Natural killer cell (primary cell): Measurements from ENCODE around the gene NOS1. TPM values are rescaled to one million over a fixed set of nuclear protein-coding genes. Genes with fewer than 3 reads are reported as not detected.
A peak's percentile ranks its signal among the peaks of the same experiment; 100 is the strongest.

Experiments used
- ATAC-seq, 3 donors: fragments of 150-1000 bp in 2 of 3; fragments of 200-7000 bp in 1 of 3; cut with Tn5 transposase; 1 replicate in 1 of 3; 2 replicates in 2 of 3; pipeline ENCODE4 v1.10.0; 2021; ENCODE audit warnings: mild to moderate bottlenecking in 2 of 3, moderate library complexity in 2 of 3
- DNase-seq, 2 donors: peaks; one replicate each; pipeline versions ENCODE4 v3.0.0 to v3.0.0-alpha.2; 2013 to 2021; ENCODE audit warnings: mixed read lengths in 1 of 2
- H3K27ac ChIP-seq: one replicate; pipeline ENCODE4 v1.5.1; 2013; ENCODE audit warnings: mild to moderate bottlenecking, low read length
- H3K27me3 ChIP-seq: one replicate; pipeline ENCODE4 v1.6.1; 2013; ENCODE audit warnings: low read length; ENCODE audit not compliant: control insufficient read depth, insufficient read depth
- H3K36me3 ChIP-seq: one replicate; pipeline ENCODE4 v1.6.1; 2013; ENCODE audit warnings: low read length; ENCODE audit not compliant: control insufficient read depth, insufficient read depth
- H3K4me1 ChIP-seq: one replicate; pipeline ENCODE4 v1.6.1; 2013; ENCODE audit warnings: low read length; ENCODE audit not compliant: control insufficient read depth, insufficient read depth
- H3K4me3 ChIP-seq: one replicate; pipeline ENCODE4 v1.5.1; 2013; ENCODE audit warnings: low read length
- H3K9me3 ChIP-seq: one replicate; pipeline ENCODE4 v1.6.1; 2013; ENCODE audit warnings: low read length; ENCODE audit not compliant: control insufficient read depth, insufficient read depth
- H3K27ac Mint-ChIP-seq, 2 donors: one replicate each; pipeline ENCODE4 v1.8.0; 2022; ENCODE audit warnings: mild to moderate bottlenecking in 2 of 2, mixed read lengths in 2 of 2, moderate library complexity in 1 of 2
- H3K27me3 Mint-ChIP-seq, 2 donors: one replicate each; pipeline ENCODE4 v1.8.0; 2022; ENCODE audit warnings: low read depth in 2 of 2, mixed read lengths in 2 of 2
- H3K36me3 Mint-ChIP-seq: one replicate; pipeline ENCODE4 v1.8.0; 2022; ENCODE audit warnings: mixed read lengths
- H3K4me1 Mint-ChIP-seq, 2 donors: one replicate each; pipeline ENCODE4 v1.8.0; 2022; ENCODE audit warnings: mixed read lengths in 2 of 2
- H3K4me3 Mint-ChIP-seq: one replicate; pipeline ENCODE4 v1.8.0; 2022; ENCODE audit warnings: mild to moderate bottlenecking, moderate library complexity, mixed read lengths
- H3K9me3 Mint-ChIP-seq, 2 donors: one replicate each; pipeline ENCODE4 v1.8.0; 2022; ENCODE audit warnings: mixed read lengths in 2 of 2
- WGBS: methylation state at CpG from one replicate; pipeline ENCODE4 v1.1.7; 2013; ENCODE audit warnings: missing lambda C conversion rate; ENCODE audit not compliant: insufficient coverage; 5-methylcytosine and 5-hydroxymethylcytosine counted together
- intact Hi-C: fragments of 100-400 bp; cut with micrococcal nuclease; formaldehyde crosslinking; loops from one replicate; pipeline ENCODE4 v1.14.2; 2022
- total RNA-seq, 4 donors: library from RNA; stranded (reverse); fragments of 120-200 nt in 1 of 4; gene quantifications; one replicate each; pipeline versions ENCODE4 v1.2.3 to v1.2.4, GENCODE V29; 2013 to 2022
- TF ChIP-seq, protein P1 (sequence below): fragments of 200-600 bp; IDR thresholded peaks from one replicate; pipeline ENCODE4 v1.8.0; 2022; ENCODE audit warnings: antibody characterized with exemption

Gene NOS1
- total RNA-seq, 3 donors from 2014 or later (not counting 1 experiment from before 2014, with no cell fraction given): not detected

DNA sequence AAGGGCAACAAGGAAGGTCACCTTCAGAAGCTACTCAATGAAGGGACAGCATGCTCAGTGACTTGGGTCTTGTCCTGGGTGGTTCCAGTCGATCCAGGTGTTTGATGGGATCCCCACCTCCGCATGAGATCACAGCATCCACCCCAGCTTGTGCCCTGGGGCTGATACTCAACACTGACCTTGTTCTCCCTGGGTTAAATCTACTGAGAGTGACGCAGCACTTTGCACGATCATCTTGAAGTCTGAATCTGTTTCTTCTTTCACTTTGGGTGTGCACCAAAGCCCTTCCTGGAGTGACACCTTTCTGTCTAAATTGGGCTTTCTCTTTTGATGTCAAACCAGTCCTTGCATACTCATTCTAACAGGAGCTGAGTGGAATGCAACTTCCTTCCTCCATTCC lies 13.8 kb downstream of the NOS1 start:
- DNase-seq (no peak), ATAC-seq (peak in 1 of 3 donors; percentile 27)
- H3K27me3 Mint-ChIP-seq: peaks cover 5 to 11% of the 10 kb centered on the region in 2 donors

DNA sequence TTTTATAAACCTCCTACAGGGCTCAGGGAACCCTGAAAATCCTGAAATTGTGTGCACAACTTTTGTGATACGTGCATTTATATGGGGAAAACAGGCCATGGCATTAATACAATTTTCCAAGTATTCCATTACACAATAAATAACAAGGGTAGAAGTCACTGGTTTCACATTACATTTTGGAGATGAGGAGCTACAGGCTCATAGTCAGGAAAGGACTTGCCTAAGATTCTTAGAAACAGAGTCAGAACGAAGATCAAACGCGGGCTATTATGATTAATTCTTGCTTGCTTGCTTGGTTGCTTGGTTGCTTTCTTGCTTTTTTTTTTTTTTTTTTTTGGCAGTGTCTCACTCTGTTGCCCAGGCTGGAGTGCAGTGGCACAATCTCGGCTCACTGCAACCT lies 16.7 kb downstream of the NOS1 start:
- Histone ChIP-seq H3K4me3 (no peak overlapping the region), H3K9me3 (no peaks in the 10 kb centered on the region), H3K4me1 (no peaks in the 10 kb centered on the region), H3K36me3 (no peaks in the 10 kb centered on the region), H3K27me3 (no peaks in the 10 kb centered on the region), H3K27ac (no peak overlapping the region)
- 94% methylated on average over 4 of the region's 5 CpGs for WGBS
- DNase-seq (no peak), ATAC-seq (no peak)
- peaks cover 0 to 6% of the 10 kb centered on the region in 2 donors for H3K9me3 Mint-ChIP-seq
- peaks cover 0 to 5% of the 10 kb centered on the region in 2 donors for H3K4me1 Mint-ChIP-seq
- intact Hi-C loops: no loop called here
- peaks cover 10 to 19% of the 10 kb centered on the region in 2 donors for H3K27me3 Mint-ChIP-seq
- no peaks in the 10 kb centered on the region for H3K36me3 Mint-ChIP-seq
- no peak overlapping the region for H3K27ac Mint-ChIP-seq
- H3K4me3 Mint-ChIP-seq: no peak overlapping the region
- TF ChIP-seq, protein P1, sequence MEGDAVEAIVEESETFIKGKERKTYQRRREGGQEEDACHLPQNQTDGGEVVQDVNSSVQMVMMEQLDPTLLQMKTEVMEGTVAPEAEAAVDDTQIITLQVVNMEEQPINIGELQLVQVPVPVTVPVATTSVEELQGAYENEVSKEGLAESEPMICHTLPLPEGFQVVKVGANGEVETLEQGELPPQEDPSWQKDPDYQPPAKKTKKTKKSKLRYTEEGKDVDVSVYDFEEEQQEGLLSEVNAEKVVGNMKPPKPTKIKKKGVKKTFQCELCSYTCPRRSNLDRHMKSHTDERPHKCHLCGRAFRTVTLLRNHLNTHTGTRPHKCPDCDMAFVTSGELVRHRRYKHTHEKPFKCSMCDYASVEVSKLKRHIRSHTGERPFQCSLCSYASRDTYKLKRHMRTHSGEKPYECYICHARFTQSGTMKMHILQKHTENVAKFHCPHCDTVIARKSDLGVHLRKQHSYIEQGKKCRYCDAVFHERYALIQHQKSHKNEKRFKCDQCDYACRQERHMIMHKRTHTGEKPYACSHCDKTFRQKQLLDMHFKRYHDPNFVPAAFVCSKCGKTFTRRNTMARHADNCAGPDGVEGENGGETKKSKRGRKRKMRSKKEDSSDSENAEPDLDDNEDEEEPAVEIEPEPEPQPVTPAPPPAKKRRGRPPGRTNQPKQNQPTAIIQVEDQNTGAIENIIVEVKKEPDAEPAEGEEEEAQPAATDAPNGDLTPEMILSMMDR: no peak

More for the DNA sequence above, 13.8 kb downstream of the NOS1 start:
- H3K4me1 Mint-ChIP-seq: peaks cover 0 to 3% of the 10 kb centered on the region in 2 donors
- WGBS: 58% methylated on average over 4 of the region's 4 CpGs
- H3K4me1 ChIP-seq: no peaks in the 10 kb centered on the region
- TF ChIP-seq, protein P1: no peak
- no peaks in the 10 kb centered on the region for H3K9me3 ChIP-seq
- peaks cover 0 to 2% of the 10 kb centered on the region in 2 donors for H3K9me3 Mint-ChIP-seq
- H3K4me3 ChIP-seq: no peak overlapping the region
- no peak overlapping the region for H3K27ac Mint-ChIP-seq
- no peaks in the 10 kb centered on the region for H3K36me3 Mint-ChIP-seq
- H3K36me3 ChIP-seq: no peaks in the 10 kb centered on the region
- no peak overlapping the region for H3K27ac ChIP-seq
- intact Hi-C loops: no loop called here
- no peak overlapping the region for H3K4me3 Mint-ChIP-seq
- no peaks in the 10 kb centered on the region for H3K27me3 ChIP-seq

DNA sequence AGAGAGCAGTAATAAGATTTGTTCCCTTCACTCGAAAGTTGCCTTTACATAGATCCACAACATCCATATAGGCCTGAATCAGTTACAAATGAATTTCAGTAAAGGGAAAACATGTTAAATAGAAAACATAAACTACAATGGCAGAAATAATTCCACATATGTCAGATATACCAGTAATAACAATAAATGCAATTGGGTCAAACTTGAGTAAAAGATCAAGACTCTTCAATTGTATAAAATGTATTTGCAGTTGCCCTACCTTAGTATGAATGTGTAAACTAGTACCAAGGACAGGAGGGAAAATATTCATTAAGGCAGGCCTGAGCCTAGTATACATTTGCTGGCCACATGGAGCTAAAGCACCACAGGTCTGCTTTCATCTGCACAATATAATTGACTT lies 17.6 kb downstream of the NOS1 start:
- no peaks in the 10 kb centered on the region for H3K9me3 ChIP-seq
- Mint-ChIP-seq H3K36me3 (no peaks in the 10 kb centered on the region), H3K4me3 (no peak overlapping the region), H3K27ac (no peak overlapping the region), H3K4me1 (peaks cover 0 to 5% of the 10 kb centered on the region in 2 donors), H3K9me3 (peaks cover 0 to 6% of the 10 kb centered on the region in 2 donors), H3K27me3 (peaks cover 11 to 19% of the 10 kb centered on the region in 2 donors)
- no peak for DNase-seq
- no peak overlapping the region for H3K4me3 ChIP-seq
- H3K27me3 ChIP-seq: no peaks in the 10 kb centered on the region
- ATAC-seq: no peak
- H3K36me3 ChIP-seq: no peaks in the 10 kb centered on the region
- TF ChIP-seq, protein P1: no peak
- H3K27ac ChIP-seq: no peak overlapping the region
- no CpG with 5 or more reads among the region's 1 CpG for WGBS
- intact Hi-C loops: no loop called here
- H3K4me1 ChIP-seq: no peaks in the 10 kb centered on the region

DNA sequence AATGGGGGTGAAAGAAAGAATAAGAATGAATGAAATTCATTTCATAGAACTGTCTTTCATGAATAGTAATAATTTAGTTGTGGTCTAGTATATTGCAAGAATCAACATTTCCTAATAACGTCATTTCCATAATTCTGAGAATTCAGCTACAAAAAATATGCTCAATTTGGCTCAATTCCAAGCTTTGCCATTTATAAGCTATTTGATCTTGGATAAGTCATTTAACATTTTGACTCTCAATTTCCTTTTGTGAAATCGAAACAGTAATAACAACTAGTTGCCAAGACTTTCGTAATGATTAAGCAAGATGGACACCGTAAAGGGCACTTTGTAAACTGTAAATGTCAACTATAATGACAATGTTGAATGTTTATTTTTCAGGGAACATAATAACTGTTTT lies 18.1 kb downstream of the NOS1 start:
- intact Hi-C loops: no loop called here
- WGBS: 44% methylated on average over 2 of the region's 4 CpGs
- no peaks in the 10 kb centered on the region for H3K4me1 ChIP-seq
- H3K27ac ChIP-seq: no peak overlapping the region
- no peaks in the 10 kb centered on the region for H3K27me3 ChIP-seq
- Mint-ChIP-seq H3K4me1 (peaks cover 0 to 5% of the 10 kb centered on the region in 2 donors), H3K9me3 (peaks cover 0 to 6% of the 10 kb centered on the region in 2 donors), H3K4me3 (no peak overlapping the region), H3K27ac (no peak overlapping the region), H3K36me3 (no peaks in the 10 kb centered on the region), H3K27me3 (peaks cover 13 to 19% of the 10 kb centered on the region in 2 donors)
- H3K36me3 ChIP-seq: no peaks in the 10 kb centered on the region
- no peak for ATAC-seq
- TF ChIP-seq, protein P1: no peak
- no peaks in the 10 kb centered on the region for H3K9me3 ChIP-seq
- no peak overlapping the region for H3K4me3 ChIP-seq
- no peak for DNase-seq
